H1 (cell line): ENCODE data around the gene NUDC. TPM values are rescaled to one million over a fixed set of nuclear protein-coding genes. Genes with fewer than 3 reads are reported as not detected.

Source experiments
- CTCF ChIA-PET: fragments of 300-600 bp; sonication (Branson Sonifier 250); formaldehyde crosslinking; loops from one replicate; lab custom pipeline; 2021; ENCODE audit not compliant: partially characterized antibody; lab: Charles Lee
- POLR2A ChIA-PET: fragments of 300-600 bp; sonication (Branson Sonifier 250); formaldehyde crosslinking; loops from one replicate; lab custom pipeline; 2021; ENCODE audit warnings: inconsistent platforms; ENCODE audit not compliant: partially characterized antibody; lab: Charles Lee
- DNase-seq, 2 experiments: peaks; one replicate each; pipeline versions ENCODE4 v3.0.0 to v3.0.0-alpha.2; 2010 to 2022; ENCODE audit warnings: low spot score in 2 of 2, low read depth in 1 of 2, mixed read lengths in 1 of 2
- FAIRE-seq: peaks from 2 replicates; lab custom pipeline; 2011; peaks lifted over from hg19 to GRCh38; lab: Jason Lieb, UNC
- H2AFZ ChIP-seq: 2 replicates; pipeline ENCODE4 v1.8.1; 2012; ENCODE audit warnings: low read length, inconsistent platforms
- H2AK5ac ChIP-seq: 2 replicates; pipeline ENCODE4 v1.6.1; 2013; ENCODE audit warnings: low read depth, low read length
- H2BK120ac ChIP-seq: replicated peaks from 2 replicates; pipeline ENCODE3; 2013; ENCODE audit warnings: low read depth, low read length, inconsistent platforms
- H2BK12ac ChIP-seq: 2 replicates; pipeline ENCODE4 v1.6.1; 2013; ENCODE audit warnings: low read depth, low read length
- H2BK15ac ChIP-seq: 2 replicates; pipeline ENCODE4 v1.6.1; 2013; ENCODE audit warnings: low read length
- H2BK20ac ChIP-seq: 2 replicates; pipeline ENCODE4 v1.6.1; 2013; ENCODE audit warnings: low read length
- H2BK5ac ChIP-seq: 2 replicates; pipeline ENCODE4 v1.6.1; 2013; ENCODE audit warnings: low read depth, low read length
- H3K14ac ChIP-seq: 2 replicates; pipeline ENCODE4 v1.6.1; 2013; ENCODE audit warnings: inconsistent platforms; ENCODE audit not compliant: insufficient read length
- H3K18ac ChIP-seq: 2 replicates; pipeline ENCODE4 v1.6.1; 2013; ENCODE audit warnings: low read length; ENCODE audit errors: extremely low read depth
- H3K23ac ChIP-seq: 2 replicates; pipeline ENCODE4 v1.6.1; 2013; ENCODE audit warnings: inconsistent platforms; ENCODE audit not compliant: insufficient read length
- H3K23me2 ChIP-seq: 2 replicates; pipeline ENCODE4 v1.6.1; 2013; ENCODE audit warnings: low read depth, low read length
- H3K27ac ChIP-seq: 2 replicates; pipeline ENCODE4 v1.6.1; 2011; ENCODE audit warnings: low read depth, low read length, inconsistent platforms
- H3K27me3 ChIP-seq, 4 experiments: replicated peaks in 1 of 4; 1 replicate in 1 of 4; 2 replicates in 3 of 4; pipeline versions ENCODE4 v1.6.1 to v1.8.1; 2011 to 2013; ENCODE audit warnings: low read length in 3 of 4, mild to moderate bottlenecking in 3 of 4, inconsistent platforms in 2 of 4, mixed read lengths in 2 of 4, moderate library complexity in 1 of 4; ENCODE audit not compliant: control insufficient read depth in 3 of 4, insufficient read depth in 3 of 4; ENCODE audit errors: extremely low read depth in 1 of 4
- H3K36me3 ChIP-seq, 4 experiments: 2 replicates each; pipeline versions ENCODE4 v1.6.1 to v1.8.1; 2011 to 2013; ENCODE audit warnings: mild to moderate bottlenecking in 4 of 4, low read length in 3 of 4, moderate library complexity in 2 of 4, control low read depth in 1 of 4, inconsistent platforms in 1 of 4; ENCODE audit not compliant: insufficient read depth in 4 of 4, control insufficient read depth in 2 of 4
- H3K4ac ChIP-seq: replicated peaks from 2 replicates; pipeline ENCODE3; 2013; ENCODE audit warnings: low read length, low read depth, mixed read lengths, inconsistent platforms; ENCODE audit not compliant: insufficient read length
- H3K4me1 ChIP-seq, 4 experiments: replicated peaks in 1 of 4; 1 replicate in 1 of 4; 2 replicates in 3 of 4; pipeline versions ENCODE4 v1.6.1 to v1.8.1; 2011 to 2013; ENCODE audit warnings: low read length in 3 of 4, inconsistent platforms in 2 of 4, mixed read lengths in 1 of 4; ENCODE audit not compliant: insufficient read depth in 4 of 4, control insufficient read depth in 3 of 4
- H3K4me2 ChIP-seq, 2 experiments: 2 replicates each; pipeline versions ENCODE4 v1.6.1 to v1.8.1; 2011 to 2013; ENCODE audit warnings: low read depth in 2 of 2, low read length in 2 of 2, control low read depth in 1 of 2, inconsistent platforms in 1 of 2, mild to moderate bottlenecking in 1 of 2; ENCODE audit not compliant: insufficient read depth in 1 of 2
- H3K4me3 ChIP-seq, 4 experiments: fragments of 200-600, 300-600 bp in 1 of 4; sonication (generic), shearing (Covaris generic), sonication (Bioruptor Twin) in 1 of 4; 2 replicates each; pipeline versions ENCODE4 v1.5.1 to v1.8.1; 2011 to 2016; ENCODE audit warnings: low read length in 4 of 4, low read depth in 3 of 4, control low read depth in 2 of 4, inconsistent platforms in 2 of 4, mild to moderate bottlenecking in 2 of 4, mixed read lengths in 1 of 4, moderate library complexity in 1 of 4; ENCODE audit not compliant: insufficient read depth in 2 of 4; ENCODE audit errors: extremely low read depth in 1 of 4
- H3K56ac ChIP-seq: replicated peaks from 2 replicates; pipeline ENCODE3; 2013; ENCODE audit warnings: low read depth, mild to moderate bottlenecking, mixed read lengths, low read length, inconsistent platforms; ENCODE audit not compliant: insufficient read length
- H3K79me1 ChIP-seq: 2 replicates; pipeline ENCODE4 v1.6.1; 2013; ENCODE audit warnings: low read depth, low read length, control low read depth
- H3K79me2 ChIP-seq, 2 experiments: 2 replicates each; pipeline versions ENCODE4 v1.6.1 to v1.8.1; 2012 to 2013; ENCODE audit warnings: low read length in 2 of 2, mild to moderate bottlenecking in 2 of 2, inconsistent platforms in 1 of 2; ENCODE audit not compliant: insufficient read depth in 2 of 2, control insufficient read depth in 1 of 2
- H3K9ac ChIP-seq, 4 experiments: replicated peaks in 1 of 4; 1 replicate in 1 of 4; 2 replicates in 3 of 4; pipeline versions ENCODE4 v1.6.1 to v1.8.1; 2011 to 2013; ENCODE audit warnings: low read depth in 3 of 4, low read length in 3 of 4, control low read depth in 2 of 4, mild to moderate bottlenecking in 2 of 4, moderate library complexity in 2 of 4, inconsistent platforms in 1 of 4; ENCODE audit errors: extremely low read depth in 1 of 4
- H3K9me3 ChIP-seq, 2 experiments: 2 replicates each; pipeline versions ENCODE4 v1.6.1 to v1.8.1; 2012 to 2013; ENCODE audit warnings: mild to moderate bottlenecking in 2 of 2, moderate library complexity in 2 of 2, control low read depth in 1 of 2, inconsistent platforms in 1 of 2, low read depth in 1 of 2, low read length in 1 of 2, mixed read lengths in 1 of 2; ENCODE audit not compliant: insufficient read depth in 2 of 2
- H4K20me1 ChIP-seq, 2 experiments: replicated peaks in 1 of 2; 2 replicates each; pipeline versions ENCODE3 to v1.8.1; 2011 to 2013; ENCODE audit warnings: inconsistent platforms in 2 of 2, low read length in 2 of 2, mild to moderate bottlenecking in 1 of 2; ENCODE audit not compliant: insufficient read depth in 2 of 2, control insufficient read depth in 1 of 2
- H4K5ac ChIP-seq: 2 replicates; pipeline ENCODE4 v1.6.1; 2013; ENCODE audit warnings: low read length, low read depth, mixed read lengths, inconsistent platforms; ENCODE audit not compliant: insufficient read length
- H4K8ac ChIP-seq: 2 replicates; pipeline ENCODE4 v1.8.0; 2013; ENCODE audit warnings: mild to moderate bottlenecking, moderate library complexity, low read length, inconsistent platforms; ENCODE audit not compliant: insufficient read depth; ENCODE audit errors: extremely low read depth
- H4K91ac ChIP-seq: replicated peaks from 2 replicates; pipeline ENCODE3; 2013; ENCODE audit warnings: low read length, mixed read lengths, inconsistent platforms; ENCODE audit not compliant: insufficient read length
- ATF3 ChIP-seq: IDR thresholded peaks from 2 replicates; pipeline ENCODE4 v1.6.1; 2011; ENCODE audit warnings: low read depth, mild to moderate bottlenecking, low read length; ENCODE audit not compliant: insufficient read depth
- EGR1 ChIP-seq: IDR thresholded peaks from 2 replicates; pipeline ENCODE4 v1.6.1; 2011; ENCODE audit warnings: low read depth, low read length, borderline replicate concordance
- EZH2 ChIP-seq: fragments of 200-600 bp; sonication (generic); IDR thresholded peaks from 2 replicates; pipeline ENCODE4 v1.7.1; 2012; ENCODE audit warnings: low read depth, mild to moderate bottlenecking, moderate library complexity, low read length, inconsistent platforms; ENCODE audit not compliant: severe bottlenecking
- JUN ChIP-seq: IDR thresholded peaks from 2 replicates; pipeline ENCODE4 v1.6.1; 2011; ENCODE audit warnings: low read depth, mild to moderate bottlenecking, improper control_type of control experiment, low read length
- NANOG ChIP-seq: IDR thresholded peaks from 2 replicates; pipeline ENCODE4 v1.6.1; 2011; ENCODE audit warnings: low read length, low read depth, mild to moderate bottlenecking, inconsistent platforms; ENCODE audit not compliant: insufficient read depth, poor library complexity, severe bottlenecking
- SIN3A ChIP-seq, 2 experiments: IDR thresholded peaks in 1 of 2; conservative IDR thresholded peaks in 1 of 2; 2 replicates each; pipeline ENCODE4 v1.6.1; 2011 to 2012; ENCODE audit warnings: low read length in 2 of 2, improper control_type of control experiment in 1 of 2, low read depth in 1 of 2, mild to moderate bottlenecking in 1 of 2
- SIX5 ChIP-seq: IDR thresholded peaks from 2 replicates; pipeline ENCODE4 v1.6.1; 2011; ENCODE audit warnings: mild to moderate bottlenecking, low read depth, low read length
- SP2 ChIP-seq: IDR thresholded peaks from 2 replicates; pipeline ENCODE4 v1.6.1; 2012; ENCODE audit warnings: mild to moderate bottlenecking, low read length, inconsistent platforms
- TCF12 ChIP-seq: IDR thresholded peaks from 2 replicates; pipeline ENCODE4 v1.6.1; 2011; ENCODE audit warnings: low read depth, mild to moderate bottlenecking, low read length
- TEAD4 ChIP-seq: IDR thresholded peaks from 2 replicates; pipeline ENCODE4 v1.6.1; 2012; ENCODE audit warnings: low read depth, low read length, inconsistent platforms, mixed read lengths
- WGBS, 2 experiments: shearing (Covaris generic) in 1 of 2; methylation state at CpG; one replicate each; pipeline versions ENCODE4 v1.1.6 to v1.1.7; 2013 to 2015; ENCODE audit warnings: low lambda C conversion rate in 2 of 2, mixed read lengths in 2 of 2, inconsistent platforms in 1 of 2, low coverage in 1 of 2, missing lambda C conversion rate in 1 of 2; ENCODE audit not compliant: insufficient replicate concordance in 2 of 2, insufficient coverage in 1 of 2, insufficient read length in 1 of 2; ENCODE audit errors: extremely low coverage in 1 of 2, missing lambda C conversion rate in 1 of 2; 5-methylcytosine and 5-hydroxymethylcytosine counted together
- polyA plus RNA-seq, 7 experiments: library from polyadenylated mRNA; depleted of rRNA in 3 of 7; stranded (reverse) in 5 of 7; unstranded in 2 of 7; fragments of >200 nt in 5 of 7; fragments of 200-250 nt in 2 of 7; gene quantifications; 1 replicate in 5 of 7; 2 replicates in 1 of 7; 4 replicates in 1 of 7; pipeline versions ENCODE4 v1.2.1 to v1.2.3, GENCODE V29; 2011 to 2013; ENCODE audit warnings: missing spikeins in 2 of 7, mixed read lengths in 2 of 7
- total RNA-seq: library from RNA; stranded (reverse); fragmentation: NEBNext Ultra II Directional; extraction: Animal tissue kit (Norgen Biotek cat#: 25700); gene quantifications from 2 replicates; pipeline ENCODE4 v1.2.1, GENCODE V29; 2021

Gene NUDC
- total and polyA plus RNA-seq, 2 of the 8 experiments (the other 6 are each of a cell fraction or from before 2014, with no cell fraction given): 43.2 to 131 TPM

- CTCF ChIA-PET: interaction anchor here (0.8 to 12.2 kb wide), 13 partner anchors 16 to 389 kb away, joined by 3 to 143 read pairs (median 4); partner anchors contain the start of genes CD164L2, KDF1 and TENT5B
- H3K4ac ChIP-seq: peak overlapping the region; percentile 27
- H3K56ac ChIP-seq: peak overlapping the region; percentile 73
- H4K20me1 ChIP-seq: peaks cover 12 to 18% of the 10 kb centered on the region in 2 experiments
- H3K23ac ChIP-seq: no peak overlapping the region
- H3K14ac ChIP-seq: no peak overlapping the region
- H3K4me1 ChIP-seq: peaks cover 17 to 39% (median 23%) of the 10 kb centered on the region in 4 experiments
- H3K79me2 ChIP-seq: peaks cover 2 to 40% of the 10 kb centered on the region in 2 experiments; a peak in 3 of 4 replicates
- no peaks in the 10 kb centered on the region; a peak in 2 of 7 replicates for H3K27me3 ChIP-seq
- DNase-seq: peak in 1 of 2 experiments; percentile 57
- peak overlapping the region; percentile 46 for H4K91ac ChIP-seq
- peak overlapping the region; percentile 62; the same call in 1 of the 2 replicates for H3K18ac ChIP-seq
- peak overlapping the region; percentile 91 to 96 for H3K4me2 ChIP-seq
- peaks cover 7% of the 10 kb centered on the region; the same call in 1 of the 2 replicates for H3K79me1 ChIP-seq
- peak overlapping the region; percentile 38 for H4K8ac ChIP-seq
- H3K27ac ChIP-seq: peak overlapping the region; percentile 40; the same call in 1 of the 2 replicates
- H2AK5ac ChIP-seq: no peak overlapping the region; the same call in 1 of the 2 replicates
- H2BK20ac ChIP-seq: no peak overlapping the region
- no peak for FAIRE-seq
- peak overlapping the region; percentile 57 to 97 (median 75) for H3K4me3 ChIP-seq
- peak overlapping the region; percentile 49 to 93 (median 67); a peak in 6 of 7 replicates for H3K9ac ChIP-seq
- H2BK120ac ChIP-seq: no peak overlapping the region
- peaks cover 15% of the 10 kb centered on the region for H3K23me2 ChIP-seq
- H2BK15ac ChIP-seq: no peak overlapping the region
- H4K5ac ChIP-seq: no peak overlapping the region
- no peak overlapping the region for H2AFZ ChIP-seq
- H2BK5ac ChIP-seq: no peak overlapping the region
- WGBS, 2 experiments: 1% methylated on average over 20 of the region's 97 CpGs; no CpG with 5 or more reads in 1 of the 2 experiments
- POLR2A ChIA-PET: interaction anchor here (0.6 to 58.9 kb wide), 17 partner anchors 7 to 356 kb away, joined by 3 to 1829 read pairs (median 4); partner anchors contain the start of genes KDF1, TENT5B and TRNP1
- H3K9me3 ChIP-seq: no peaks in the 10 kb centered on the region
- H3K36me3 ChIP-seq: peaks cover 0 to 8% (median 0%) of the 10 kb centered on the region in 4 experiments; a peak in 3 of 8 replicates
- no peak overlapping the region for H2BK12ac ChIP-seq
- TF ChIP-seq TEAD4: no peak
- no peak for TF ChIP-seq SIN3A (conservative IDR thresholded peaks at IDR 0.05 in 1 of 2, IDR thresholded peaks at IDR 0.05 in 1 of 2; ENCODE audit: low read depth in 1 of 2, low read length in 2 of 2)
- TF ChIP-seq NANOG: no peak
- TF ChIP-seq ATF3: no peak
- TF ChIP-seq TCF12: no peak
- no peak for TF ChIP-seq SIX5
- no peak for TF ChIP-seq EZH2
- no peak for TF ChIP-seq SP2
- no peak for TF ChIP-seq JUN
- TF ChIP-seq EGR1: no peak
These were observed 72.7 kb downstream of the NUDC start for GRCh38 chr1:26994020-26994786.
